DMS79 treated with DMSO at 0.1 percent for 48 hours (cell line): ENCODE measurements around the gene RNU6-9.
"Not testable (repeated sequence)": the region's sequence is repeated elsewhere in the genome, so short reads cannot be mapped to it uniquely, and the experiment has no call there.

ENCODE experiments used
- DNase-seq: peaks from one replicate; lab custom pipeline; 2025; lab: John Stamatoyannopoulos, UW

RNU6-9 gene

GRCh38 chr19:892894-893689 is at the start of gene RNU6-9, which contains the start of gene MED16:
Gene RNU6-9, plus strand, starts transcription at chr19:893484.
Gene MED16, minus strand, starts transcription at chr19:893187. Its CDS starts 2,056 bp downstream, at chr19:891131.
- peak; percentile 85 for DNase-seq

DNA sequence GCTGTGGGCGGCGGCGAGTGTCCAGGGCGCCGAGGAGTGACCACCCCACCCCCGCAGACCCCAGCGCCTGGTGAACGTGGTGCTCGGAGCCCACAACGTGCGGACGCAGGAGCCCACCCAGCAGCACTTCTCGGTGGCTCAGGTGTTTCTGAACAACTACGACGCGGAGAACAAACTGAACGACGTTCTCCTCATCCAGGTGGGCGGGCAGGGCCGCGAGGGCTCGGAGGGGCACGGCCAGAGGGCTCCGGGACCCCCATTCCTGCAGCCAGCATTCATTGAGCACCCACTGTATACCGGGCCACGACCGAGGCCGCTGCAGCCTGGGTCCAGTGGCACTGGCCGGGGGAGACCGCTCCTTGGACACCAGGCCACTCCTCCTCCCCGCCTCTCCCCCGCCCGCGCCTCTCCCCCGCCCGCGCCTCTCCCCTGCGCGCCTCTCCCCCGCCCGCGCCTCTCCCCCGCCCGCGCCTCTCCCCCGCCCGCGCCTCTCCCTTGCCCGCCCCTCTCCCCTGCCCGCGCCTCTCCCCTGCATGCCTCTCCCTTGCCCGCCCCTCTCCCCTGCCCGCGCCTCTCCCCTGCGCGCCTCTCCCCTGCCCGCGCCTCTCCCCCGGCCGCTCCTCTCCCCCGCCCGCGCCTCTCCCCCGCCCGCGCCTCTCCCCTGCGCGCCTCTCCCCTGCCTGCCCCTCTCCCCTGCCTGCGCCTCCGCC is 49.3 kb upstream of the RNU6-9 start:
- no peak for DNase-seq

DNA sequence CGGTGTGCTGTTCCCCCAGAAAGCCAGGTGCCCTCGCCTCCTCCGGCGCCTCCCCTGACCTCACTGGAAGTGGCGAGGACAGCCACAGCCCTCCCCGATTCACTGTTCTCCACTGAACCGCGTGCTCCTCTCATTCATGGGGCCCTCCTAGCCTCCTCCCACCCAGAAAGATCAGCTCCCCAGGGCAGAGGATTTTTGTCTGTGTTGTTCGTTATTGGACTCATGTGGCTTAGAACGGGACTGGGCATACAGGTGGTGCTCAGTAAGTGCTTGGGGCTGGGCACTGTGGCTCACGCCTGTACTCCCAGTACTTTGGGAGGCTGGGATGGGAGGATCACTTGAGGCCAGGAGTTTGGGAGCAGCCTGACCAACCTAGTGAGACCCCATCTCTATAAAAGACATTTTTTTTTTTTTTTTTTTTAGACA is 48.7 kb upstream of the RNU6-9 start:
- peak; percentile 15 for DNase-seq

DNA sequence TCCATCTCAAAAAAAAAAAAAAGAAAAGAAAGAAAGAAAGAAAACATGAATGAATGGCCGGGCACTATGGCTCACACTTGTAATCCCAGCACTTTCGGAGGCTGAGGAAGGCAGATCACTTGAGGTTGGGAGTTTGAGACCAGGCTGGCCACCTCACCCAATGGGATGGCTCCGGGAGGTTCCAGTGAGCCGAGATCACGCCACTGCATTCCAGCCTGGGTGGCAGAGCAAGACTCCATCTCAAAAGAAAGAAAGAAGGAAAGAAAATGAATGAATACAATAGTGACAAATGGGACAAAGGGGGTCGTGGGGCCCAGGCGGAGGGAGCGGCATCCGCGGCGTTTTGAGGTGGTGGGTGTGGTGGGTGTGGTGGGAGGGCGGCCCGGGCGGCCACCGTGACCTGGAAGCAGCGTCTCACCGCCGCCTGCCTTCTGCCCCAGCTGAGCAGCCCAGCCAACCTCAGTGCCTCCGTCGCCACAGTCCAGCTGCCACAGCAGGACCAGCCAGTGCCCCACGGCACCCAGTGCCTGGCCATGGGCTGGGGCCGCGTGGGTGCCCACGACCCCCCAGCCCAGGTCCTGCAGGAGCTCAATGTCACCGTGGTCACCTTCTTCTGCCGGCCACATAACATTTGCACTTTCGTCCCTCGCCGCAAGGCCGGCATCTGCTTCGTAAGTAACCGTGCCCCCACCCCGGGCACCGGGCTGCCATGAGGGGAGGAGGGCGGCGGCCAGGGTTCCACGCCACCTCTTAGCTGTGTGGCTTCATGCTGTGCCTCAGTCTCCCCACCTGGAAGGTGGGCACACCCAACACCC is 47.4 kb upstream of the RNU6-9 start:
- no peak for DNase-seq

DNA sequence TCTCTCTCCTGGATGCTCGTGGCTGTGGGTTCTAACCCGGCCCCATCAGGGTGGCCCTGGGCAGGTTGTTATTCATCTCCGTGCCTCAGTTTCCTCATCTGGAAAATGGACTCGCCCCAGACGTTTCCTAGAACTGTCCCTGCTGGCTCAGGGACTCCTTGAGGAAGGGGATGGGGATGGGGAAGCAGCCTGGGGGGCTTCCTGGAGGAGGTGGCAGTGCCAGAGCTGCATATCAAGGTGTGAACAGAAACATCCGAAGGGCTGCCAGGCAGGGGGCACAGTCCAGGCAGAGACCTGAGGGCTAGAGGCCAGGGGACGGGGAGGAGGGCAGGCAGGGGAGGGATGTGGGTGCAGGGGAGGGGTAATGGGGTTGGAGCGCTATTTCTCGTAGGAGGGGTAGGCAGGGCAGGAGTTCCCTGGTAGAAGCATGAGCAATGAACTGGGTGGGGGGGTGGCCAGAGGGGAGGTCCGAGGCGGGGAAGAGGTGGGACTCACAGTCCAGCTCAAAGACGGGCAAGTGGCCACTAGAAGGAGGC is 44.8 kb upstream of the RNU6-9 start:
- DNase-seq: no peak

GRCh38 chr19:849195-849594 is 44.1 kb upstream of the RNU6-9 start:
- DNase-seq: not testable (repeated sequence)

GRCh38 chr19:850221-850978 is 42.9 kb upstream of the RNU6-9 start:
- peak; percentile 14 for DNase-seq

DNA sequence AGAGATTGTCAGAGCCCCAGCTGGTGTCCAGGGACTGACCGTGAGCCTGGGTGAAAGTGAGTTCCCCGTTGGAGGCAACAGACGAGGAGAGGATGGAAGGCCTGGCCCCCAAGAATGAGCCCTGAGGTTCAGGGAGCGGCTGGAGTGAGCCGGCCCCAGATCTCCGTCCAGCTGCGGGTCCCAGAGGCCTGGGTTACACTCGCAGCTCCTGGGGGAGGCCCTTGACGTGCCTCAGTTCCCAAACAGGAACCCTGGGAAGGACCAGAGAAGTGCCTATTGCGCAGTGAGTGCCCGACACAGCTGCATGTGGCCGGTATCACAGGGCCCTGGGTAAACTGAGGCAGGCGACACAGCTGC is 42.3 kb upstream of the RNU6-9 start:
- no peak for DNase-seq

DNA sequence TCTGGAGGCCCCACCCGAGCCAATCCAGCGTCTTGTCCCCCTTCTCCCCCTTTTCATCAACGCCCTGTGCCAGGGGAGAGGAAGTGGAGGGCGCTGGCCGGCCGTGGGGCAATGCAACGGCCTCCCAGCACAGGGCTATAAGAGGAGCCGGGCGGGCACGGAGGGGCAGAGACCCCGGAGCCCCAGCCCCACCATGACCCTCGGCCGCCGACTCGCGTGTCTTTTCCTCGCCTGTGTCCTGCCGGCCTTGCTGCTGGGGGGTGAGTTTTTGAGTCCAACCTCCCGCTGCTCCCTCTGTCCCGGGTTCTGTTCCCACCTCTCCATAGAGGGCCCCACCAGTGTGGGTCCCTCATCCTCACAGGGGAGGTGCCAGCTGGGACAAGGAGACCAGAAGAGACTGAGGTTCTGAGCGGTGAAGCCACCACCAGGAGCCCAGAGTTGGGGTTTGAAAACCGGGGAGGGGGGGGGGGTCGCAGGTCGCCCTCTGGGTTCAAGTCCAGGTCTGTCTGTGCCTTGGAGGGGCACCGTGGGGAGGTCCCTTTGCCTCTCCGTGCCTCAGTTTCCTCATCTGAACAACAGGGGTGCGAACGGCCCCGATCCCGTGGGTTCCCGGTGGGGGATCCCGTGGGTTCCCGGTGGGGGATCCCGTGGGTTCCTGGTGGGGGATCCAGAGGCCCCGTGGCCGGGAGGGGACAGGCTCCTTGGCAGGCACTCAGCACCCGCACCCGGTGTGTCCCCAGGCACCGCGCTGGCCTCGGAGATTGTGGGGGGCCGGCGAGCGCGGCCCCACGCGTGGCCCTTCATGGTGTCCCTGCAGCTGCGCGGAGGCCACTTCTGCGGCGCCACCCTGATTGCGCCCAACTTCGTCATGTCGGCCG is 40.9 kb upstream of the RNU6-9 start, which contains the start of gene ELANE:
ELANE (plus strand) TSS at position 168 of the 878 bp plus-strand sequence; CDS start at position 194, 26 bp downstream.
- no peak for DNase-seq

DNA sequence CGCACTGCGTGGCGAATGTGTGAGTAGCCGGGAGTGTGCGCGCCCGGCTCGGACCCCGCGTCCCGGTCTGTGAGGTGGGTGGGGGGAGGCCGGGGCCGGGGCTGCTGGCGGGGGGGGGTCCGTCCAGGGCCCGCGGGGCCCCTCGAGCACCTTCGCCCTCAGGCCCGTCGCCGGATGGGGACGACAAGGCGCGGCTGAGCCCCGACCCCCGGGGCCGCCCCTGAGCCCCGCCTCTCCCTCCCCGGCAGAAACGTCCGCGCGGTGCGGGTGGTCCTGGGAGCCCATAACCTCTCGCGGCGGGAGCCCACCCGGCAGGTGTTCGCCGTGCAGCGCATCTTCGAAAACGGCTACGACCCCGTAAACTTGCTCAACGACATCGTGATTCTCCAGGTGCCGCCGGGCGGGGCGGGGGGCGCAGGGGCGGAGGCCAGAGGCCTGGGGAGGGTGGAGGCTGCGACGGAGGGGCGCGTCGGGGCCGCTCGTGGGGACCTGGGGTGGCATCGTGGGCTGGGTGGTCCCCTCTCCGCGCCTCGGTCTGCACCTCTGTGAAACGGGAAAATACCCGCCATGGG is 40.2 kb upstream of the RNU6-9 start:
- no peak for DNase-seq

DNA sequence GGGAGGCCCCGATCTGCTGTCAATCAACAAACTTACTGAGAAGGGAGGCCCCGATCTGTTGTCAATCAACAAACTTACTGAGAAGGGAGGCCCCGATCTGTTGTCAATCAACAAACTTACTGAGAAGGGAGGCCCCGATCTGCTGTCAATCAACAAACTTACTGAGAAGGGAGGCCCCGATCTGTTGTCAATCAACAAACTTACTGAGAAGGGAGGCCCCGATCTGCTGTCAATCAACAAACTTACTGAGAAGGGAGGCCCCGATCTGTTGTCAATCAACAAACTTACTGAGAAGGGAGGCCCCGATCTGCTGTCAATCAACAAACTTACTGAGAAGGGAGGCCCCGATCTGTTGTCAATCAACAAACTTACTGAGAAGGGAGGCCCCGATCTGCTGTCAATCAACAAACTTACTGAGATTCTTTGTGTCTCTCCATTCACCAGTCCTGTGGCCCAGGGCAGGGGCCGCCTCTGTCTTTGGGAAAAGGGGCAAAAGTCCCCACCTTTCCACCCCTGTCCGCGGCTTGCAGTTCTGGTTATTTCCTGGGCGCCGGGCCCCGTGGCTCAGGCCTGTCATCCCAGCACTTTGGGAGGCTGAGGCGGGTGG is 39.6 kb upstream of the RNU6-9 start:
- DNase-seq: not testable (repeated sequence)

- no peak for DNase-seq
Measured at GRCh38 chr19:854549-854948, 38.7 kb upstream of the RNU6-9 start.

DNA sequence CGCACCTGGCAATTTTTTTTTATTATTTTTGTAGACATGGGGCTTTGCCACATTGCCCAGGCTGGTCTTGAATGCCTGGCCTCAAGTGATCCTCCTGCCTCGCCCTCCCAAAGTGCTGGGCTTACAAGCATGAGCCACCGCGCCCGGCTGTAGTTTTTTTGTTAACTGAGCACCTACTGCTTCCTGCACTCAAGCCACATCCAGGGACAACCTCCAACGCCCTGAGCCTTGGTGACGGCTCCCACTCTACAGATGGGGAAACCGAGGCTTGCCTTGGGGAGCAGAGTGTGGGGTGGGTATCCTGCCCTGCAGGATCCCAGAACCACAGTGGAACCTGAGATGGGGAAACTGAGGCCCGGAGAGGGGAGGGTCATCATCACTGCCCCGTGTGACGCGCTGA is 38.1 kb upstream of the RNU6-9 start:
- DNase-seq: no peak

- no peak for DNase-seq
Measured at GRCh38 chr19:855566-856120, 37.6 kb upstream of the RNU6-9 start.

GRCh38 chr19:858284-858683 is 35.0 kb upstream of the RNU6-9 start:
- DNase-seq: no peak

DNA sequence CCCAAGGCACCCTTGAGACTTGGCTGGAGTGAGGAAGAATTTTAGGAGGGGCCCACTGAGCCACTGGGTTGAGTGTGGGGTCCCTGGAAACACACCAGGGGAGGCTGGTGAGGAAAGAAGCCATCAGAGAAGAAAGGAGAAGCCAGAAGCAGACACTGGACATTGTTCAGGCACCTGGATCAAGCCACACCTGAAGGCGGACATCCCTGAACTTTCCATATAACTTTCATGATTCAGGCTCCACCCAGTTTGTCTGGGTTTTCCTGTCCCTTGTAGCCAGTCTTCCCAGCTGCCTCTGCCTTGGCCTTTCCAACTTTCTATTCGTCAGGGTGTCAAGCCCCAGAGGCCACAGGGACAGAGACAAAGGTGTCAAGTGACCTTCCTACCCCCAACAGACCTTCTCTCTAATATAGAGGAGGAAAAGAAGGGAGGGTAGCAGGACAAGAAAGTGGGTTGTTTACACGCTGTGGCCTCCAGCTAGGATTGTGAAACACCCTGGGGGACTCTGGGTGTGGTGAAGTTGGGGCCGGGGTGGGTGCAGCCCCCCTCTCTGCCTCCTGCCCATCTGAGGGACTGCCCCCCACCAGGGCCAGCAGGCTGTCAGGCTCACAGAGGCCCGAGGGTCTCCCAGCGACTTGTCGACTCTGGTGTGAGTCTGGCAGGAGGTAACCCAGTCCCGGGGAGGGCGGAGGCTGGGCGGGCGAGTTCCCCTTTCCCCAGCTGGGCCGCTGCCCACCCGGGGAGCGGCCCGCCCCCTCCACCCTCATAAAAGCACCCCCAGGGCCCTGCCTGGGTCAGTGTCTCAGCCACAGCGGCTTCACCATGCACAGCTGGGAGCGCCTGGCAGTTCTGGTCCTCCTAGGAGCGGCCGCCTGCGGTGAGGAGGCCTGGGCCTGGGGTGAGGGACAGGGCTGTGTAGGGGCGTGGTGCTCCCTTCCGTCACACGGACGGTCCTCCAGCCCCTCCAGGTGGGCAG is 34.1 kb upstream of the RNU6-9 start, which contains the start of gene CFD:
CFD (plus strand) TSS at position 797 of the 976 bp plus-strand sequence; CDS start at position 823, 26 bp downstream.
- no peak for DNase-seq

GRCh38 chr19:861141-861755 is 32.0 kb upstream of the RNU6-9 start:
- no peak for DNase-seq
